HG02798 (cell line): ENCODE results near the gene PTPRM.

Source experiments
- ATAC-seq: cut with Tn5 transposase; IDR thresholded peaks from one replicate; pipeline ENCODE4 v1.9.1; 2021; ENCODE audit warnings: mild to moderate bottlenecking; ENCODE audit not compliant: unreplicated experiment, poor library complexity

The PTPRM gene

GRCh38 chr18:7624697-7625096, 57.6 kb downstream of the PTPRM start:
- ATAC-seq, result no peak

DNA sequence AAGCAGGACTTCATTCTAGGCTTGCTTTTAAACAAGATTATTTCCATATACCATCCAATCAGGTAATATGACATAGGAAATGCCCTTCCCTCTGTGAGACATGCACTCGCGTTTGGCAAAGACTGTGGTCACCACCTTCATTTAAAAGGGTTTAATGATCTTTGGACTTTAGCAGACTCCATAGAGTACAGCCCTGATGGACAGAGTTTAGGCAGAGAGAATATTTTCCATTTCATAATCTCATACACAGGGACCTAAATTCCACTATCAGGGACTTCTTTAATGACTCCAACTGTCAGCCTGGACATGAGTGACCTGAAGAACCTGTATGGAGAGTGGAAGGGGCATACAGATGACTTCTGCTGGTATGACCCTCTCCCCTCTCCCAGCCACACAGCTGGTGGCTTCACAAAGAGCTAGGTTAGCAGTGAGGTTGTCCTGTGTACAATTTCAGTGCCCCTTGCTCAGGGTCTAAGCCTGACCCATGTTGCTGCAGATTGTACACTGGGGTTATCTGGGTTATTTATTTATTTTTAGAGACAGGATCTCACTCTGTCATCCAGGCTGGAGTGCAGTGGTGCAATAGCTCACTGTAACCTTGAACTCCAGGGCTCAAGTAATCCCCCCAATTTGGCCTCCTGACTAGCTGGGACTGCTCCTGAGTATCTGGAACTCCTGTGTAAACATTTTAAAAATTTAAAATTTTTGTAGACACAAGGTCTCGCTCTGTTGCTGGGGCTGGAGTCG, 59.2 kb downstream of the PTPRM start:
- no peak for ATAC-seq

DNA sequence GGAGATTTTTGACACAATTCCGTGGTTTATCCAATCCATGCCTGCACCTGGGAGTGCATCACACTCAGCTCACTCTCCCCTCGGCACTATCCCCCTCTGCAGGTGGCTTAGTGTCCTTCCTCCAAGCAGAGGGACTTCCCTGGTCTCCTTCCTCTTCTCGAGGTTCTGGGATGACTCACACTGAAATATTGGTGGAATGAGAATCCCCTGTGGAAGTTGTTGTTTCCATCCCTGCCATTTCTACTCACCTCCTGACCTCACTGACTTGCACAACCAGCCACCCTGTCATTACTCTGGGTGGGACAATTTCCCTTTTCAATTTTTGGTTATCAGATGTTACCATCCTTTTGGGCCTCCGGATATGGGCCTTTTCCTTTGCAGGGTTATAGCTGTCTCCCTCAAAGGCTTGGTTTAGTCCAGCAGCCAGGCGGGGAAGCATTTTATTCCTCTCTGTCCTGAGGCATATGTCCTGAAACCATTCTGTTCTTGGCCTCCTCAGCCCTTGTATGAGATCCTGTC, 59.9 kb downstream of the PTPRM start:
- ATAC-seq, result no peak

- ATAC-seq, result no peak
These were observed 62.3 kb downstream of the PTPRM start for GRCh38 chr18:7629416-7629815.

DNA sequence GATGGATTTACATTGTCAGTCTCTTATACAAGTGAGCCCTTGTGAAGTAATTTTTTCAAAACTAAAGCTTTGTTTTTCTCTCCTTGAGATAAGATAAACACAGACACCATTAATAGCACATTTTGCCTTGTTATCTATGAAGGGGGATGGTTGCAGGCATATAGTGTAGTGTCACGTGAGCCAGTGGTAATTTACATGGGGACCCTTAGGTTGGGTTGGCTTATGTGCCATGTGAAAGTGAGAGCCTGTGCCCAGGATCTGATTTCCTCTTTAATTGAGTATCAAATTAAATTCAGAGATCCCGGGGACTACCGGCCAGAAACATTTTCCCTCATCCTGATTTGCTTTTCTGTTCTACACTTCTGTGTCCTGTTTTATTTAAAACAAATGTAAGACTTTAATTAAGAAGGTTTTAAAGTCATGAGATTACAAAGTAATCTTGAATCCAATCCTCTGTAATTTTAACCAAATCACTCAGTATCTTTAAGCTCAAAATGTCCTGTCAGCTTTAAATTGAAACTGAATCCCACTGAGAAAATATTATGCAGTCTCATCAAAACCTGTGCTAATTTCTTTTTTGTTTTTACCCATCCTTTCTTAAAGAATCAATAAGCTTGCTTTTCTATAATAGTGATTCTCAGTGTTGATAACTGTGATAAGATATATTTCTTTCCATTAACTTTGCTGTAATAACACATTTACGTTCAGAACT, 63.8 kb downstream of the PTPRM start:
- ATAC-seq, result no peak

DNA sequence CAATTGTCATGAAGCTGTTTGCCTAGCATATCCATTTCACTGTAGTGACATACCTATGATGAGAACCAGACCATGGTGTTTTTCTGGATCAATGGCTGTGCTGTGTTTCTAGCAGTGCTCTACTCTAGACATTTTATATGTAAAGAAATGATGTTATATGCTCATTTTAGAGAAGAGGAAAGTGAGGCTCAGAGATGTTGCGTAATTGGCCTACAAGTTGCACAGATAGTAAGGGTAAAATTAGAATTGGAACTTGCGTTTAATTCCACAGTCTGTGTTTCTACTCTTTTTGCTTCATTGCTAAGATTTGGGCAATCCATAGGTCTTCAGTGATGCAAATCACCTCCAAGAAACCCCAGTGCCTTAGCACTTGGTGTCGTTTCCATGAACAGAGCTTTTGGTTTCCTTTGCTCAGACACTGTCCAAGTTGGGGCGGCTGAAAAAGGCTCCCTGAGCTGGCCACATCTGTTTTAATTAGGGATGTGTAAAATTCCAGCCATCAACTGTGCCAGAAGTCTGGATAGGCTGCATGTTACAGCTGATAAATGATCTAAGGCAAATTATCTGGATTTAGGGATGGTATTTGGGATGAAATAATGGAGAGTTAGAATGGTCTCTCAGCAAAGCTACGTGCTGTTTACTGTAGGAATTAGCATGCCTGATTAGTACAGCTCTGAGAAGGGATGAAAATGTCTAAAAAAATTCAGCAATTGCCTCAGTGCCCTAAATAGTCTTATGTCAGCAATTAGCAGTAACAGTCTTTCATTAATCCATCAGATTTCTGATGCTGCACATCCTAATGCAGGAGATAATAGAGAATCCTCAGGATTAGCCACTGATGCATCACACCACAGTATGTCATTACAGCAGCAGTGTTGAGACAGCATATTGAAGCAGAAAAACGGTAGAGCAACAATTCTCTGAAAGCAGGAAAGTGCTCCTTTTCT, 65.3 kb downstream of the PTPRM start:
- no peak for ATAC-seq

- no peak for ATAC-seq
These were observed 66.1 kb downstream of the PTPRM start for GRCh38 chr18:7633171-7633570.

- no peak for ATAC-seq
These were observed 68.8 kb downstream of the PTPRM start for GRCh38 chr18:7635948-7636347.

DNA sequence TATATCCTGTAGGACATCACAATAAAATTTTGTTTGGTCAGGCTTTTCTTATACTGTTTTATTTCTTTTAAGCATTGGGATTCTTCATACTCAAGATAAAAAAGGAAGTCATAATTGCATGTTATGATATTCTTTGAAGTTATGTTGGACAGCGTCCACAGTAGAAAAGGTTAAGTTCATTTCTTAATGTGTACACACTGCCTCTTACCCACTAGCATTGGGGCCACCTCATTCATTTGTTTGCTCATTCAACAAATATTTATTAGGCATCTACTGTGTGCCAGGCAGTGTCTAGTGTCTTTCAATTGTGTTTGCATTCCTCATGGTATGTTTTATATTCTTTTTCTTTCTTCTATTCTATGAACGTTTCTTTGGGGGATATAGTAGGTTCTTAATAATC, 70.2 kb downstream of the PTPRM start:
- ATAC-seq, result no peak

DNA sequence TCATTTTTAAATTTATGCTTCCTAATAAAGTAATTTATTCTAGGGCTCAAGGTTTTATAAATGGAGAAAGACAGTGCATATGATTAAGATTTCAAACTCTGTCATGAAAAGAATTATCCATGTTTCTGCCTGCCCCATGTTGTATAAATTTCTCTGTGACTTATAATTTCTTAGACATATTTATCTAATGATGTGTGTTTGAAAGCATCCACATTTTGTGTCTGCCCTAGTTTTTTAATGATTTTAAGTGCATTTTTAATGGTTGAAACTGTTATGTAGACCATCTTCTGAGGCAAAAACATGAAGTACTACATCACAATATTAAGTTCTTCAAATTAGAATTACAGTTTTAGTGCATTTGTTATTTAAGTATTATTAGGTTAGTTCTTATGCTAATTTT, 71.2 kb downstream of the PTPRM start:
- ATAC-seq, result no peak

- no peak for ATAC-seq
These were observed 74.7 kb downstream of the PTPRM start for GRCh38 chr18:7641813-7642212.

DNA sequence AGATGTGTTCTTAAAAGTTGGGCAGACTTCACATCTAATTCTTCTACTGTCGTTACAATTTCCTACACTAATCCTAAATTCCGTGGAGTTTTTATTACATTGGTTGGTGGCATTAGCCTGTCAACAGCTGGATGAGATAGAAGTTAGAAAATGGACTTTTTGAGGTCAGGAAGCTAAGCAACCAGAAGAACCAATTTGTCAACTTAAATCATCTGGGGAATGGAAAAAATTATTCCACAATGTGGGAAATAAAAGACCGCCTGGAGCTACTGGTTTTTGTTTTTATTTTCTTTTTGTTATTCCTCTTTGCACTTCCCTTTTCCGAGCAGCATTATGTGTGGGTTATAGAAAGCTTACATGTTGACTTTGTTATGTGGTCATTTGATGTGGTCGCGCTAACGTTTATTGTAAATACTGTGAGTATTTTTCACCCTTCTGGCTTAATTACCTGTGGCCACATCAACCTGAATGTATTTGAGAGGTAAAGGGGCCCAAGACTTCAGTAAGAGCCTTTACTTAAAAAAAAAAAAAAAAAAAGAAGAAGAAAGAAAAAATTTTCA, 75.3 kb downstream of the PTPRM start:
- no peak for ATAC-seq

DNA sequence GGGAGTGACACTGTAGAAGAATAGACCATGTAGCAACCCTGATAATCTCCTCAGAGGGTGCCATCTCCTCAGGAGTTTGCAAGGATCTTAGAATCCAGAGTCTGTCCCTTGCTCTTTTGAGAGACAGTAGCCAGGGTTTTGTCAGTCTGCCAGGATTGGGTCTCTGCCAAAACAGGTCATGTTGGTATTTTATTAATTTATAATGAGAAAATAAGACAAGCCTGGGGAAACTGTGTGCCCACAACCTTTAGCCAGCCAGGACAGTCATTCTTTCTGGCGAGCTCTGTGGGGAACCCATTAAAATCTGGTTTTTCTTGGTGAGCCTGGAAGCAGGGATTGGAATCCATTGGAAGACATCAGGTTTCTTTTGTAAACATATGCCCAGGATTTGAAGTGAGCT, 78.6 kb downstream of the PTPRM start:
- no peak for ATAC-seq

- no peak for ATAC-seq
These were observed 79.2 kb downstream of the PTPRM start for GRCh38 chr18:7646174-7646886.

GRCh38 chr18:7647500-7647899, 80.4 kb downstream of the PTPRM start:
- ATAC-seq, result no peak

DNA sequence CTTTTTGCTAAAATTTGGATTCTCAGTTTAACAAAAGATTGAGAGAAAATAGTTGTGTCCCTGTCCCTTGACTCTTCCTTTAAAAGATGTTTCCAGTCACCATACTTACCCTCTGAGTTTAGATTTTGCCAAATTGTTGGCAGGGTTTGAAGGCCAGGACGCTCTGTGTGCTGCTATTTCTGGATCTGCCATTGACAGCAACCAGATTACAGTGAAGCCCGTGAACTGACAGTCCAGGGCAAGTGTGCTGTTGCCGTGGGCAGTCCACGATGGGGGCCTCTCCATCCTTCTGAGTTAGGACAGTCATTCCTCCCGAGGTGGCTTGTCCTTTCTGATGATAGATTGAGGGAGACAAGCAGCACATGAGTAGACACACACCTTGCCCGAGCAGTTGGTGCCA, 89.9 kb downstream of the PTPRM start:
- no peak for ATAC-seq

DNA sequence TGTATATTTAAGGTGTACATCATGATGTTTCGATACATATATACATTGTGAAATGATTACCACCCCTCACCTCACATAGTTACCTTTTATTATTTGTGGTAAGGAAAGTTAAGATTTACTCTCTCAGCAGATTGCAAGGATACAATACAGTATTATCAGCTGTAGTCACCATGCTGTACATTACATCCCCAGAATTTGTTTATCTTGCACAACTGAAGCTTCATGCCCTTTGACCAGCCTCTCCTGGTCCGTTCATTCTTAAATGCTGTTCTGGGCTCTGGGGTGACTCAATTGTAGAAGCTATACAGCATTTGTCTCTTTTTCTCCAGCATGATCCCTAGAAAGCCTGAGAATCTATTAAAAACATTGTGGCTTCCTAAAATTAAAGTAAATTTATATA, 90.8 kb downstream of the PTPRM start:
- no peak for ATAC-seq

DNA sequence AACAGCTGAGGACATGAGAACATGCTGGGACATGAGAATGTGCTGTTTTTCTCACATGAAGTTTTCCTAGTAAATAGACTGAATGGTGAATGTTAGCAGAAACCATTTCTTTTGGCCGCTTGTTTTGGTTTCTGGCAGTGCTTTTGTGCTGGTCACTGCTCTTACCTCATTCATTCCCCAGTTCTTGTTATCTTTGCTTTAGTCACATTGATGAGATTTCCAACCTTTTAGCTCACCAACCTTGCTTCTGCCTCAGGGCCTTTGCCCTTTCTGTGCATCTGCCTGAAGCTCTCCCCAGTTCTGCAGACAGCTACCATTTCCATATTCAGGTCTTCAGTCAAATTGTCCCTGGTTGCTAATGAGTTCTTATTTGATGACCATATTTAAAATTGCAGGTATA, 91.6 kb downstream of the PTPRM start:
- no peak for ATAC-seq

- ATAC-seq, result no peak
These were observed 94.1 kb downstream of the PTPRM start for GRCh38 chr18:7661207-7661606.

DNA sequence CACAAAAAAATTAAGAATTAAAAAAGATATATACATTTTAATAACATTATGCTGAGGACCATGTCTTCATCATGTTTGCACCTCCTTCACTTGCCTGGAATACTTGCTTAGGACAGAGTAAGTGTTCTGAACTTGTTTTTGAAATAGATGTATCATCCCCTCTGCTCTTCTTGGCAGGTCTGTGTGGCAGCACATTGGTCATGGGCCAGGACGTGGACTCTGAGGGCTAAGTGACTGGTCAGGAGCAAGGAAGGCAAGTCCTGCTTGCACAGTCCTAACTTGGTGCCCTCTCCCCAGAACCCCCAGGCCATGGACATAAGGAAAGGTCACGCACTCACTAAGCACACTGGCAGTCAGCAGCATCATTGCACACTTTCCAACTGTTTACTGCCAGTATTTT, 95.8 kb downstream of the PTPRM start:
- no peak for ATAC-seq
